ENCODE measurements around the gene PSMD9. TPM values are rescaled to one million over a fixed set of nuclear protein-coding genes. Genes with fewer than 3 reads are reported as not detected.

Gene PSMD9
- polyA plus RNA-seq, 1 experiment: 130 TPM

- Histone ChIP-seq H3K4me3 (ENCODE audit: low read depth, low read length) (no peak overlapping the region), H3K27me3 (ENCODE audit: control insufficient read depth, insufficient read depth, low read length) (no peaks in the 10 kb centered on the region), H3K36me3 (ENCODE audit: control insufficient read depth, insufficient read depth, low read length) (no peaks in the 10 kb centered on the region)
- TF ChIP-seq, protein P1, sequence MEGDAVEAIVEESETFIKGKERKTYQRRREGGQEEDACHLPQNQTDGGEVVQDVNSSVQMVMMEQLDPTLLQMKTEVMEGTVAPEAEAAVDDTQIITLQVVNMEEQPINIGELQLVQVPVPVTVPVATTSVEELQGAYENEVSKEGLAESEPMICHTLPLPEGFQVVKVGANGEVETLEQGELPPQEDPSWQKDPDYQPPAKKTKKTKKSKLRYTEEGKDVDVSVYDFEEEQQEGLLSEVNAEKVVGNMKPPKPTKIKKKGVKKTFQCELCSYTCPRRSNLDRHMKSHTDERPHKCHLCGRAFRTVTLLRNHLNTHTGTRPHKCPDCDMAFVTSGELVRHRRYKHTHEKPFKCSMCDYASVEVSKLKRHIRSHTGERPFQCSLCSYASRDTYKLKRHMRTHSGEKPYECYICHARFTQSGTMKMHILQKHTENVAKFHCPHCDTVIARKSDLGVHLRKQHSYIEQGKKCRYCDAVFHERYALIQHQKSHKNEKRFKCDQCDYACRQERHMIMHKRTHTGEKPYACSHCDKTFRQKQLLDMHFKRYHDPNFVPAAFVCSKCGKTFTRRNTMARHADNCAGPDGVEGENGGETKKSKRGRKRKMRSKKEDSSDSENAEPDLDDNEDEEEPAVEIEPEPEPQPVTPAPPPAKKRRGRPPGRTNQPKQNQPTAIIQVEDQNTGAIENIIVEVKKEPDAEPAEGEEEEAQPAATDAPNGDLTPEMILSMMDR (IDR thresholded peaks at IDR 0.05; ENCODE audit: insufficient read depth, low read depth, low read length): no peak
- CTCF ChIA-PET: interaction anchor here (1.6 kb wide), 1 partner anchor 9 kb away, joined by 5 read pairs; no protein-coding TSS in a partner anchor
- no peak for DNase-seq (ENCODE audit: low read depth)
- POLR2A ChIA-PET: no interaction called here
Measured at GRCh38 chr12:121933522-121934308, 45.1 kb downstream of the PSMD9 start.

DNA sequence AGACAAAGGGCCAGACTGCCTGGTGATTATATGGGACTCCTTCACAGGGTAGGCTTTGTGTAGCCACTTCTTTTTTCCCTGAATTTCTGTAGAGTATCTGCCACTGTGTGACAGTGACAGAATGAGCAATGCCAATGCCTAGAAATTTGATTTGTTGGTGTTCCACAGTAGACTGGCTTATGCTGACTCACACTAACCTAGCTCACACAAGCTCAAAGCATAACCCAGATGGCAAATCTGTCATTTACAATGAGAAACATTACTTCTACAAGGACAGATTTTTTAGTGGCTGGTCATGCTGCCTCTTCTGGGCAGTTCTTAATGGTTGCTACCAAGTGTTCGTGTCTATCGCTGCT, 45.7 kb downstream of the PSMD9 start:
- ChIA-PET CTCF (interaction anchor here (1.6 kb wide), 1 partner anchor 9 kb away, joined by 5 read pairs; no protein-coding TSS in a partner anchor), POLR2A (no interaction called here)
- TF ChIP-seq, protein P1 (IDR thresholded peaks at IDR 0.05; ENCODE audit: insufficient read depth, low read depth, low read length): no peak
- H3K4me3 ChIP-seq (ENCODE audit: low read depth, low read length): no peak overlapping the region
- no peaks in the 10 kb centered on the region for H3K27me3 ChIP-seq (ENCODE audit: control insufficient read depth, insufficient read depth, low read length)
- no peaks in the 10 kb centered on the region for H3K36me3 ChIP-seq (ENCODE audit: control insufficient read depth, insufficient read depth, low read length)
- DNase-seq (ENCODE audit: low read depth): no peak

DNA sequence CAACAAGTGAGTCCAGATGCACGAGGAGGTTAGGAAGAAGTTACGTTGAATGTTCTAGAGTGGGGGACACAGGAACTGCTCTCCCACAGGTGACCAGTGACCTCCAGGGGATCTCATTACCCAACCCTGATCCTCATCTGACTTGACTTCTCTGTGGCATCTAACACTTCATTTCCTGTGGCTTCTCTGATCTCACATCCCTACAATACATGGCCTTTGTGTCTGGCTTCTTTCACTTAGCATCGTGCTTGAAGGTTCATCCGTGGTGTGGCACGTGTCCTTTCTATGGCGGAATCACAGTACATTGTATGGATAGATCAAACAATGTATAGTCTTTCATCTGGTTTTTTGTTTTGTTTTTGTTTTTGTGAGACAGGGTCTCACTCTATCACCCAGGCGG, 49.1 kb downstream of the PSMD9 start:
- ChIA-PET CTCF (no interaction called here), POLR2A (no interaction called here)
- TF ChIP-seq, protein P1 (IDR thresholded peaks at IDR 0.05; ENCODE audit: insufficient read depth, low read depth, low read length): no peak
- H3K27me3 ChIP-seq (ENCODE audit: control insufficient read depth, insufficient read depth, low read length): no peaks in the 10 kb centered on the region
- no peak for DNase-seq (ENCODE audit: low read depth)
- H3K36me3 ChIP-seq (ENCODE audit: control insufficient read depth, insufficient read depth, low read length): peaks cover 1% of the 10 kb centered on the region; the same call in 1 of the 2 replicates
- H3K4me3 ChIP-seq (ENCODE audit: low read depth, low read length): no peak overlapping the region

GRCh38 chr12:121939186-121939585, 50.6 kb downstream of the PSMD9 start:
- peaks cover 1% of the 10 kb centered on the region; the same call in 1 of the 2 replicates for H3K36me3 ChIP-seq (ENCODE audit: control insufficient read depth, insufficient read depth, low read length)
- no peak for DNase-seq (ENCODE audit: low read depth)
- no peak overlapping the region for H3K4me3 ChIP-seq (ENCODE audit: low read depth, low read length)
- no peaks in the 10 kb centered on the region for H3K27me3 ChIP-seq (ENCODE audit: control insufficient read depth, insufficient read depth, low read length)
- TF ChIP-seq, protein P1 (IDR thresholded peaks at IDR 0.05; ENCODE audit: insufficient read depth, low read depth, low read length): no peak
- CTCF ChIA-PET: no interaction called here
- POLR2A ChIA-PET: no interaction called here

- DNase-seq (ENCODE audit: low read depth): no peak
- CTCF ChIA-PET: no interaction called here
- H3K27me3 ChIP-seq (ENCODE audit: control insufficient read depth, insufficient read depth, low read length): no peaks in the 10 kb centered on the region
- no peak overlapping the region for H3K4me3 ChIP-seq (ENCODE audit: low read depth, low read length)
- POLR2A ChIA-PET: no interaction called here
- H3K36me3 ChIP-seq (ENCODE audit: control insufficient read depth, insufficient read depth, low read length): peaks cover 1% of the 10 kb centered on the region; the same call in 1 of the 2 replicates
- TF ChIP-seq, protein P1 (IDR thresholded peaks at IDR 0.05; ENCODE audit: insufficient read depth, low read depth, low read length): no peak
Measured at GRCh38 chr12:121939992-121940766, 51.6 kb downstream of the PSMD9 start.
